Bronchial epithelial cell (primary cell): ENCODE measurements around the gene PAK6. TPM values are rescaled to one million over a fixed set of nuclear protein-coding genes. Genes with fewer than 3 reads are reported as not detected.

Source experiments
- DNase-seq: peaks from one replicate; pipeline ENCODE4 v3.0.0-alpha.2; 2010; ENCODE audit warnings: low read depth
- FAIRE-seq: peaks from 2 replicates; lab custom pipeline; 2011; peaks lifted over from hg19 to GRCh38; lab: Jason Lieb, UNC
- H3K27me3 ChIP-seq: 2 replicates; pipeline ENCODE4 v1.5.1; 2011; ENCODE audit warnings: low read length; ENCODE audit not compliant: control insufficient read depth, insufficient read depth
- H3K36me3 ChIP-seq: 2 replicates; pipeline ENCODE4 v1.5.1; 2011; ENCODE audit warnings: low read length; ENCODE audit not compliant: control insufficient read depth, insufficient read depth
- H3K4me3 ChIP-seq: 2 replicates; pipeline ENCODE4 v1.5.1; 2011; ENCODE audit warnings: mild to moderate bottlenecking, low read depth, low read length, control low read depth
- total RNA-seq: library from RNA; depleted of rRNA; stranded (reverse); fragments of >200 nt; gene quantifications from 2 replicates; pipeline ENCODE4 v1.2.1, GENCODE V29; 2014
- TF ChIP-seq, protein P1 (sequence below): IDR thresholded peaks from 2 replicates; pipeline ENCODE4 v1.5.1; 2011; ENCODE audit warnings: mild to moderate bottlenecking, moderate library complexity, low read length, control low read depth, inconsistent platforms; ENCODE audit not compliant: insufficient read depth, severe bottlenecking

The PAK6 gene
- total RNA-seq, 1 donor from 2014 or later = 11.6 TPM

DNA sequence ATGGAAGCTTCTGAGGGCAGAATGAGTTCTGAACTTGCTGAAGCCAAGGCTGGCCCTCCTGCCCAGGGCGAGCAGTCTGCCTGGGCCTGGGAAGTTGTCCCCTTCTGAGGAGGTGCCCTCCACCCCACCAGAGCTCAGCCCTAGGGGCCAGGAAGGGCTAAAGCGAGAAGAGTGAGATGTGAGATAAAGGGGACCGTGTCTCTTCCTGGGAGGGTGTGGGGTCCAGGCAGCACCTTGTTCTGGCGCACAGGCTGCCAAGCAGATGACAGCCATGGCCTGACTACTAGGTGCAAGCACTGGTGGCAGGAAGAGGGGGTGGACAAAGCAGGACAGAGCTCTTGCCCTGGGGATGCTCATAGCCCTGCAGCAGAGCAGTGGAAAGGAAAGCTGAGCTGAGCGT is 3.7 kb downstream of the PAK6 start:
- H3K4me3 ChIP-seq = no peak overlapping the region
- DNase-seq = no peak
- FAIRE-seq = no peak
- H3K36me3 ChIP-seq = peaks cover 8% of the 10 kb centered on the region
- H3K27me3 ChIP-seq = no peaks in the 10 kb centered on the region
- TF ChIP-seq, protein P1, sequence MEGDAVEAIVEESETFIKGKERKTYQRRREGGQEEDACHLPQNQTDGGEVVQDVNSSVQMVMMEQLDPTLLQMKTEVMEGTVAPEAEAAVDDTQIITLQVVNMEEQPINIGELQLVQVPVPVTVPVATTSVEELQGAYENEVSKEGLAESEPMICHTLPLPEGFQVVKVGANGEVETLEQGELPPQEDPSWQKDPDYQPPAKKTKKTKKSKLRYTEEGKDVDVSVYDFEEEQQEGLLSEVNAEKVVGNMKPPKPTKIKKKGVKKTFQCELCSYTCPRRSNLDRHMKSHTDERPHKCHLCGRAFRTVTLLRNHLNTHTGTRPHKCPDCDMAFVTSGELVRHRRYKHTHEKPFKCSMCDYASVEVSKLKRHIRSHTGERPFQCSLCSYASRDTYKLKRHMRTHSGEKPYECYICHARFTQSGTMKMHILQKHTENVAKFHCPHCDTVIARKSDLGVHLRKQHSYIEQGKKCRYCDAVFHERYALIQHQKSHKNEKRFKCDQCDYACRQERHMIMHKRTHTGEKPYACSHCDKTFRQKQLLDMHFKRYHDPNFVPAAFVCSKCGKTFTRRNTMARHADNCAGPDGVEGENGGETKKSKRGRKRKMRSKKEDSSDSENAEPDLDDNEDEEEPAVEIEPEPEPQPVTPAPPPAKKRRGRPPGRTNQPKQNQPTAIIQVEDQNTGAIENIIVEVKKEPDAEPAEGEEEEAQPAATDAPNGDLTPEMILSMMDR = no peak

DNA sequence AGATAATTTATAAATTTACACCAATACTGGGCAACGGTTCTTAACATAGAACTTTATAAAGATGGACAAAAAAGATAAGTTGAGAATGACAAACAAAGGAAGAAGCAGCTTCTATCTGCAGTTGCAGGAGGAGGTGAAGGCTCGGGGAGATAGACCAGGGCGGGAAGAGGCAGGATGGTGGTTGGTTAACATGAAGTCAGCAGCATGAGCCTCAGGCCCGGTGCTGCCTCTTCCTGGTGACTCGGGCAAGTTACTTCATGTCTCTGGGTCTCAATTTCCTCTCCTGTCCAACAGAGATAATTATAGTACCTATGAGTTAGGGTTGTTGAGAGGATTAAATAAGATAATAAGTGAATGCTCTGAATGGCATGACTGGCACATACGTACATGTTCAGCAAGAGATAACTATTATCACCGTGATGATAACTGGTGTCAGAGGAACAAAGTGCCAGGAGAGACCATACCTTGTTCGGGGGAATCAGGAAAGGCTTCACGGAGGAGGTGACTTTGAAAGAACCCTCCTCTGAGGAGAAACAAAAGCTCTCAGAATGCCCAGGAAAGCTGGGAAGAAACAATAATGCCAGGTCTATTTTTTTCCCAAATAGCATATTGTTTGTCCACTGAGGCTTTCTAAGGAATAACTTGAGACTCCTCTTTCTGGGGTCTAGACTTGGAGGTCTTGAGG is 4.4 kb downstream of the PAK6 start:
- FAIRE-seq (peak; percentile 47), DNase-seq (peak; percentile 82)
- no peaks in the 10 kb centered on the region for H3K27me3 ChIP-seq
- peaks cover 10% of the 10 kb centered on the region for H3K36me3 ChIP-seq
- TF ChIP-seq, protein P1 = no peak
- H3K4me3 ChIP-seq = no peak overlapping the region

DNA sequence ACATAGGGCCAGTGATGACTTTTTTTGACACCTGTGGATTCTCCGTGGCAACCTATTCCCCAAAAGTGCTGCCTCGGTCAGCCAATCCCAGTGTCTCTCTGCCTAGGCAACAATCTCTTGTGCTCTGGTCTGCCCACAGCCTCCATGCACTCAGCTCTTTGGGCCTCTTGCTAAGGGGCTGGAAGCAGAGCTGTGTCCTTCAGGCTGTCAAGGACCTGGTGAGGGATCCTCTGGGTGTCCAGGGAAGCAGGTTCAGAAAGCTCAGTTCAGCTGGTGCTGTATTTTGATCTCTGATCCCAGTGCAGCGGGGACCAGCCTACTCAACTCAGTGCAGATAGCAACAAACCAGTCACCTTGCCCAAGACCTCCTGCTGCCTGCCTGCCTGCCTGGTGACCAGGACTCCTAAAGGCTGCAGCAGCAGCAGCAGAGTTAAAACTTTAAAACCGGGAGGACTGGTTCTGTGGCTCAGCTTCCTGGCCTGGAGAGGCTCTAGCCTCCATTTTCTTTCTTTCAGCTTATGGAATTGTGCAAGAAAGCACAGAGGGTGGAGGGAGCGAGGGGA is 6.2 kb downstream of the PAK6 start:
- H3K27me3 ChIP-seq = no peaks in the 10 kb centered on the region
- TF ChIP-seq, protein P1 = no peak
- DNase-seq (peak; percentile 85), FAIRE-seq (peak; percentile 60)
- H3K4me3 ChIP-seq = no peak overlapping the region
- H3K36me3 ChIP-seq = peaks cover 10% of the 10 kb centered on the region

DNA sequence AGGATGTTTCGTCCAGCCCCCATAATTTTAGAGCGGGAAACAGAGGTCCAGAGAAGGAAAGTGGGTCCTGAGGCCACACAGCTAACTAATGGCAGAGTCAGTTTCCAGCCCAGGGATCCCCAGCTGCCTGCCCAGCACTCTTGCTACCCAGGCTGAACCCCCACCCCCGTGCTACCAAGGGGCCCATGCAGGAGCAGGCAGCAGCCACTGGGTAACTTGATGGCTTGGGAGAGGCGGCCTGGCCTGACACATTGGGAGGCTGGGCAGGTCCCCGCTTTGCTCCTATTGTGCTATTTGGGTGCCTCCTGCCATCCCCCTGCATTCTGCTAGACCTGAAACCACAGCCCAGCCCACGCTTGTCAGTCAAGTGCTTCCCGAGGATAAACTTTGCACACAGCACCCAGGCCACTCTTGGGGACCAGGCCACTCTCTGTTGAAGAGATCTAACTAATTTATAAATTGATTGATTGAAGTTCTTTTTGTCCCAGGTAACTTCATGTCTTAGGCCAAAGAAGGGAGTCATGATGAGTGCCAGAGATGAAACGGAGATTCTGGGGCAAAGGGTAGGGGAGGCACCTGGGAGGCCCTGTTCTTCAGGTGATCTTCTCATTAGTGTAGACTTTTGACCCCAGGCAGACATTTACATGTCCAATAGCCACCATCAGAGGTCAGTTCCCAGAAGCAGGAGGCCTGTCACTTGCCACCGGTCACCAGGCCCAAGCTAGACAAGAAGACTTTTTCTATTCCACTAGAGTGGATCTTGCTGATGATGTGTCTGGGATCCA is 7.0 kb downstream of the PAK6 start:
- FAIRE-seq = no peak
- Histone ChIP-seq H3K4me3 (no peak overlapping the region), H3K27me3 (no peaks in the 10 kb centered on the region), H3K36me3 (peaks cover 10% of the 10 kb centered on the region)
- TF ChIP-seq, protein P1 = no peak
- DNase-seq = no peak

DNA sequence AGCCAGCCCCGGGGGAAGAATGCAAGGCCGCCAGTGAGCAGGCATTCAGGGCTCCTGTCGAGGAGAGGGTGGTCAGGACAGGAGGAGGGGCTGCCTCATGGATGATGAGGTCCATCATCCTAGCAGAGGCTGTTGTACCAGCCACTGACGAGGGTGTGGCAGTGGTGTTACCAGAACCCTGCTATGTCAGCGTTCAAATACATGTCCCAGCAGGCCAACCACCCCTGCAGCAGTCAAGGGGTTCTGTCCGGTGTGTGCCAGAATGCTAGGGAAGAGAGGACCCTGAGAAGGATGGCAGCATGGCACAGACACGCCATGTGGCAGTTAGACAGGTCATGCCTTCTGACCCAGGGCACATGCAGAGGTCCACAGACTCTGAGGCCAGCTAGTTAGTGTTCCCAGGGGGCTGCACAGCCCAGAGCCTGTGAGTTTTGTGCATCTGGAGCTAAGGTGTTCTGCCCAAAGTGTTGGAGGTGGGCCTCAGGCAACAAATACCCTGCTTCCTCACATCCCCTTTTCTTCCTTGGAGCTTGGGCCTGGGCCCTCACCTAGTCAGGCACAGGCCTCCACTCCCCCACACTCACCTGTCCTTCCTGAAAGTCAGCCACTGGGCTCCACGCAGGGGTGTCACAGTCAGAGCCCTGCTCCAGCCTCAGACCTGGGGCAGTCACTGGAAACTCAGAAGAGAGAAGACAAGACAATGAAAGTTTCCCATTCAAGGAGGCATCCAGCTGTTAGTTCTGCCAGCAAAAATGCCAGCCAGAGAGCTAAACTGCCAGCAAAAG is 7.8 kb downstream of the PAK6 start:
- FAIRE-seq (no peak), DNase-seq (peak; percentile 63)
- TF ChIP-seq, protein P1 = no peak
- Histone ChIP-seq H3K27me3 (no peaks in the 10 kb centered on the region), H3K36me3 (peaks cover 10% of the 10 kb centered on the region), H3K4me3 (no peak overlapping the region)
